ENCODE results near the gene FAM89A.
"Not testable (repeated sequence)": the region's sequence is repeated elsewhere in the genome, so short reads cannot be mapped to it uniquely, and the experiment has no call there.

Gene FAM89A

DNA sequence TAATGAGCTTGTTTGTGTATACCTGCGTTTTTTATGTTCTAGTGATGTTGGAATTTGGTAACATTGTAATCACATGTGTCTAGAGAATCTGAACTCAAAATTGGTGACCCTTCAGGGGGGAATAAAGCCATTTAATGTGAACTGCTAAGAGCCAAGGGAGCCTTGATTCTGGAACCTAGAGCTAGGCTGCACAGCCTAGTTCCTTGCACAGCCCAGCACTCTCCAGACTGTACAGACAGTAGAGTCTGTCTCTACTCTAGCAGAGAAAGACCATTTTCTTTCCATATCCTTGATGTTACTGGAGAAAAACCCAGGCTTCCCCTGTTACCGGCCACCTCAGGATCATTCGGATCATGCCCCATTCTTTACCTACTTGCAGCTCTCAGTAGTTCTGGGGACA, 52.6 kb downstream of the FAM89A start:
- DNase-seq (ENCODE audit: low spot score): no peak

- DNase-seq (ENCODE audit: low spot score): no peak
Measured at GRCh38 chr1:230986976-230987375, 53.1 kb downstream of the FAM89A start.

- DNase-seq (ENCODE audit: low spot score): no peak
Measured at GRCh38 chr1:230985711-230986110, 54.3 kb downstream of the FAM89A start.

DNA sequence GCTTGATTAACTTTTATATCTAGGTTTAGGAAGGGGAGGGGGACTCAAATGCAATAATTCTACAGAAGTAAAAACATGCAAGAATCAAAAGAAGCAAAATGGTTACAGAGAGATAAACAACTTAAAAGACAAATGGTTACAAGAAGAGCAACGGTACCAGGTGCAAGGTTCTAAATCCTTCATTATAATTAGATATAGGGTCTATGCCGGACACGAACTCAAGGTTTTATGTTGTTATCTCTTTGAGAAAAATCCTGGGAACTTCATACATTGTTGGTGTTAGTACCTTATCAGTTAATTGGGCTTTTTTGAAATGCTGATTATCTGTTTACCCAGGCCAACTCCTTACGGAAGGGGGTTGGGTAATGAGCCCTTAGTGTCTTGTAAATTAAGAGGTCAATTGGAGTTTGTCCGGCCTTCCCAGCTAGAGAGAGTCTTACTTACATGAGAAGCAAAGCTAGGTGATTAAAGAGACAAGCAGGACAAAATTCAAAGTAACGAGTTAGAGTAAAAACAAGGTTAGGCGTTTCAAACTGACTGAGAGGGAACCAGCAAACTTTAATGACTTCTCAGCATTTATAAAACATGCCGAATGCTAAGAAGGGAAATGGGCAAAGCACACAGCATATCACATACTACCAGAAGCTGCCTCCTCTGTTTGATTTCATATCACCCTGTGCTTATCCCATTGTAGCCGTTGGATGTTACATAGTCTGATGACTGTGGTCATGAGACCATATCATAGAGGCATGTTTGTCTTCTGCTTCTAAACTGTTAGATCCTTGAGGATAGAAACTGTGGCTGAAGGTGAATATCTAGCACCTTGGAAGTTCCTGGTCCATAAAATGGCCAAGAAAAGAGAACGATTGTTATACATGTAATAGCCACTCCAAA, 55.2 kb downstream of the FAM89A start:
- DNase-seq (ENCODE audit: low spot score): not testable (repeated sequence)

- no peak for DNase-seq (ENCODE audit: low spot score)
Measured at GRCh38 chr1:230983811-230984210, 56.2 kb downstream of the FAM89A start.

DNA sequence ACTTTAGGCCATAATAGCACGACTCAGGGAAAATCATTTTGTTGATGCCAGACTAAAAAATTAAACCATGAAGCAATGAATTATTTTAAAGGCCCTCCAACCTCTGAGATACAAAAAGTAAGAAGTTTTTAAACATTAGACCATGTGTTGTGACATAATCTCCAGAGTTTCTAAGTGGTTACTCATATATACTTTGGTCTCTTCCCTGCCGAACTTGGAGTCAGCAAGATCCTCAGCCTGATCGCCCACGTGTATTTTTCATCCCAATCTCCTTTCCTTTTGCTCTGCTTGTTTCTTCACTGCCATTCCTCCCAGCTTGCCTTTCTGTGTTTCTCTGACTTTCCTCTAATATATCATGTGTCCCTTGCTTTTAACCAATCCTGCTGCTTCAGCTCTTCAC, 57.4 kb downstream of the FAM89A start:
- DNase-seq (ENCODE audit: low spot score): no peak

GRCh38 chr1:230979952-230980351, 60.1 kb downstream of the FAM89A start:
- DNase-seq (ENCODE audit: low spot score): no peak

GRCh38 chr1:230979389-230979716, 60.7 kb downstream of the FAM89A start:
- peak; percentile 4 for DNase-seq (ENCODE audit: low spot score)

DNA sequence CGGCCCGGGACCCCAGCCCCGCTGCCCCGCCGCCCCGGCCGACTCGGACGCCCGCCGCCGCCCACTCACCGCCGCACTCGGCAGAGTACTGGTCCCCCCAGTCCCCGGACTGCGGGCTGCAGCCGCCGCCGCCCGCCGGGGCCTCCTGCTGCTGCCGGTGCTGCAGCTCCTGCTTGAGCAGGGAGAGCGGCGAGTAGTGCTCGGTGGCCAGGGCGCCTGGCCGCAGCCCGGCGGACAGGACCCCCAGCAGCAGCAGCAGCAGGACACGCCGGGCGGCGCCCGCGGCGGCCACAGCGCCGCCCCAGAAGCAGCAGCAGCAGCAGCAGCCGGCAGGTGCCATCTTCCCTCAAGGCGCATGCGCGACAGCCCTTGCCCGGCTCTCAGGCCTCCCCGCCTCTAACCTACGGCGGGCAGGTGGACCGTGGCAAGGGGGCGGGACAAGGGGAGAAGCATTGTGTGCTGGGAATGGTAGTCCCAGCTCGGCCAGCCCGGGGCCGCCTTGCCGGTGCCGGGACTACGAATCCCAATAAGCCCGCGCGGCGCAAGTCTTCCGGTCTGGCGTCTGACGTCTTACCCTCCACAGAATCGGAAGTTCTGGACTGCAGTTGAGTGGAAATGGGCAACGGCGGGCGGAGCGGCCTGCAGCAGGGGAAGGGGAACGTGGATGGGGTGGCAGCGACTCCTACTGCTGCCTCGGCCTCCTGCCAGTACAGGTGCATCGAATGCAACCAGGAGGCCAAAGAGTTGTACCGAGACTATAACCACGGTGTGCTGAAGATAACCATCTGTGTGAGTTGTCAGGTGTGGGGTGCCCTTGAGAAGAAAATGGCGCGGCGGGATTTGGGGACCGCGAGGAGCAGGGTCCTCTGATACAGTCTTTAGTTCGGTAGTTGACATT, 61.3 kb downstream of the FAM89A start, which contains the start of the genes ARV1 and TTC13:
TSS of gene ARV1 (plus strand) at position 604 of the 898 bp plus-strand sequence. CDS start at position 616, 12 bp downstream.
TSS of gene TTC13 (minus strand) at position 371 of the 898 bp plus-strand sequence. CDS start at position 340, 31 bp downstream.
- DNase-seq (ENCODE audit: low spot score): peak; percentile 99

- peak; percentile 44 for DNase-seq (ENCODE audit: low spot score)
Measured at GRCh38 chr1:230977761-230978490, 62.1 kb downstream of the FAM89A start.

- no peak for DNase-seq (ENCODE audit: low spot score)
Measured at GRCh38 chr1:230976825-230977747, 63.0 kb downstream of the FAM89A start.

GRCh38 chr1:230976360-230976759, 63.7 kb downstream of the FAM89A start:
- no peak for DNase-seq (ENCODE audit: low spot score)

- DNase-seq (ENCODE audit: low spot score): no peak
Measured at GRCh38 chr1:230975636-230976035, 64.4 kb downstream of the FAM89A start.

DNA sequence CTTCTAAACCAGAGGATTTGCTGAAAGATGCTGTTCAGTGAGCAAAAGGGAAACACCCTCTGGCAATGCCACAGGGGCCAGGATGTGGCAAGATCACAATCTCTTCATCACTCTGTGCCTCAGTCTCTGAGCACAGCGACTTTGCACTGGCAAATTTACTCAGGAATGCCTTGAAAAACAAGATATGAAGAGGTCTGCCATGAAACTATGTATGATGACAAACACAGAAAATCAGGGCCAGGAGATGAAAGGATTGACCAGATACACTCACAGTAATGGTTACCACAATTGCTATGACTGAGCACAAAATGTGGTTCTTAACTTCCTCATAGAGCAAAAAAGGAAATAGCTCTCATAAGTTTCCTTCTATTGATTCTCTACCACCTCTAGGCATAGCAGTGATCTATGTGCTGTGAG, 67.2 kb downstream of the FAM89A start:
- DNase-seq (ENCODE audit: low spot score): peak; percentile 20

DNA sequence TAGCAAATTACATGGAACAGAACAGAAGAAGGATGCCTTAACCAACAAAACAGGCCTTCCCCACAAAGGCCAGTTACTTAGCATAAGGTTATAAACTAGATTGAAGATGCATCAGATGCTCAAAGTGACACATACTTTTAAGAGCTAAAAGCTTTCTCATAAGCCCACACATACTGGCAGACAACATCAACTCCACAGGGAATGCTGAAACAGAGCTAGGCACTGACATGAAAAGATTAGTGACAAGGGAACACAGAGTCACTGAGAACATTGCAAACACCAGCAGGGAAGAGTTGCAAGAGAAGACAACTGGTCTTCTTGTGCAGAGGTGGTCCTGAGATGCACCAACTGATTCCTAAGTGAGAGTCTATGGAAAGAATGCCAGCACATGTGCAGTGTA, 68.3 kb downstream of the FAM89A start:
- no peak for DNase-seq (ENCODE audit: low spot score)

GRCh38 chr1:230970432-230970831, 69.6 kb downstream of the FAM89A start:
- no peak for DNase-seq (ENCODE audit: low spot score)

Data from SW480 (cell line).